ENCODE measurements around the gene ATL3. TPM values are rescaled to one million over a fixed set of nuclear protein-coding genes. Genes with fewer than 3 reads are reported as not detected.
"Not testable (repeated sequence)": the region's sequence is repeated elsewhere in the genome, so short reads cannot be mapped to it uniquely, and the experiment has no call there.

Gene ATL3
- polyA plus RNA-seq, 1 donor from 2014 or later: 4.0 TPM

DNA sequence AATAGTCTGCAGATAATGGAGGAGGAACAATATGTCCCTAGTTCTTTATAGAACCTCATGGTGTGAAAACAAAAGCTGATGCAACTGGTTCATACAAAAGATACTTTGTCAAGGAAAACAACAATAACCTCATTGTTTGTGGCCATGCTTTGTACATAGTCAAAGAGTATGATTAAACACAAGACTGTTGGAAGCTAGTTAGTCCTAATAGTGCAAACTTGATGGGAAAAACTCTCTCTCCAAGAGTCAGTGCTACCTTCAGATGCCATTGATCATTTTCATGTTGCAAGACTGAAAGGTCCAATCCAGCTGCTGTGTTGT is 87.9 kb downstream of the ATL3 start:
- TF ChIP-seq, protein P1, sequence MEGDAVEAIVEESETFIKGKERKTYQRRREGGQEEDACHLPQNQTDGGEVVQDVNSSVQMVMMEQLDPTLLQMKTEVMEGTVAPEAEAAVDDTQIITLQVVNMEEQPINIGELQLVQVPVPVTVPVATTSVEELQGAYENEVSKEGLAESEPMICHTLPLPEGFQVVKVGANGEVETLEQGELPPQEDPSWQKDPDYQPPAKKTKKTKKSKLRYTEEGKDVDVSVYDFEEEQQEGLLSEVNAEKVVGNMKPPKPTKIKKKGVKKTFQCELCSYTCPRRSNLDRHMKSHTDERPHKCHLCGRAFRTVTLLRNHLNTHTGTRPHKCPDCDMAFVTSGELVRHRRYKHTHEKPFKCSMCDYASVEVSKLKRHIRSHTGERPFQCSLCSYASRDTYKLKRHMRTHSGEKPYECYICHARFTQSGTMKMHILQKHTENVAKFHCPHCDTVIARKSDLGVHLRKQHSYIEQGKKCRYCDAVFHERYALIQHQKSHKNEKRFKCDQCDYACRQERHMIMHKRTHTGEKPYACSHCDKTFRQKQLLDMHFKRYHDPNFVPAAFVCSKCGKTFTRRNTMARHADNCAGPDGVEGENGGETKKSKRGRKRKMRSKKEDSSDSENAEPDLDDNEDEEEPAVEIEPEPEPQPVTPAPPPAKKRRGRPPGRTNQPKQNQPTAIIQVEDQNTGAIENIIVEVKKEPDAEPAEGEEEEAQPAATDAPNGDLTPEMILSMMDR (IDR thresholded peaks at IDR 0.05; ENCODE audit: poor library complexity, severe bottlenecking): no peak
- TF ChIP-seq SMC3 (conservative IDR thresholded peaks at IDR 0.05; ENCODE audit: poor library complexity) (no peak), RAD21 (conservative IDR thresholded peaks at IDR 0.05) (no peak)
- TF ChIP-seq, protein P2, sequence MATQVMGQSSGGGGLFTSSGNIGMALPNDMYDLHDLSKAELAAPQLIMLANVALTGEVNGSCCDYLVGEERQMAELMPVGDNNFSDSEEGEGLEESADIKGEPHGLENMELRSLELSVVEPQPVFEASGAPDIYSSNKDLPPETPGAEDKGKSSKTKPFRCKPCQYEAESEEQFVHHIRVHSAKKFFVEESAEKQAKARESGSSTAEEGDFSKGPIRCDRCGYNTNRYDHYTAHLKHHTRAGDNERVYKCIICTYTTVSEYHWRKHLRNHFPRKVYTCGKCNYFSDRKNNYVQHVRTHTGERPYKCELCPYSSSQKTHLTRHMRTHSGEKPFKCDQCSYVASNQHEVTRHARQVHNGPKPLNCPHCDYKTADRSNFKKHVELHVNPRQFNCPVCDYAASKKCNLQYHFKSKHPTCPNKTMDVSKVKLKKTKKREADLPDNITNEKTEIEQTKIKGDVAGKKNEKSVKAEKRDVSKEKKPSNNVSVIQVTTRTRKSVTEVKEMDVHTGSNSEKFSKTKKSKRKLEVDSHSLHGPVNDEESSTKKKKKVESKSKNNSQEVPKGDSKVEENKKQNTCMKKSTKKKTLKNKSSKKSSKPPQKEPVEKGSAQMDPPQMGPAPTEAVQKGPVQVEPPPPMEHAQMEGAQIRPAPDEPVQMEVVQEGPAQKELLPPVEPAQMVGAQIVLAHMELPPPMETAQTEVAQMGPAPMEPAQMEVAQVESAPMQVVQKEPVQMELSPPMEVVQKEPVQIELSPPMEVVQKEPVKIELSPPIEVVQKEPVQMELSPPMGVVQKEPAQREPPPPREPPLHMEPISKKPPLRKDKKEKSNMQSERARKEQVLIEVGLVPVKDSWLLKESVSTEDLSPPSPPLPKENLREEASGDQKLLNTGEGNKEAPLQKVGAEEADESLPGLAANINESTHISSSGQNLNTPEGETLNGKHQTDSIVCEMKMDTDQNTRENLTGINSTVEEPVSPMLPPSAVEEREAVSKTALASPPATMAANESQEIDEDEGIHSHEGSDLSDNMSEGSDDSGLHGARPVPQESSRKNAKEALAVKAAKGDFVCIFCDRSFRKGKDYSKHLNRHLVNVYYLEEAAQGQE (IDR thresholded peaks at IDR 0.05; ENCODE audit: borderline replicate concordance): no peak
- H3K9ac ChIP-seq (ENCODE audit: low read length): no peak overlapping the region

DNA sequence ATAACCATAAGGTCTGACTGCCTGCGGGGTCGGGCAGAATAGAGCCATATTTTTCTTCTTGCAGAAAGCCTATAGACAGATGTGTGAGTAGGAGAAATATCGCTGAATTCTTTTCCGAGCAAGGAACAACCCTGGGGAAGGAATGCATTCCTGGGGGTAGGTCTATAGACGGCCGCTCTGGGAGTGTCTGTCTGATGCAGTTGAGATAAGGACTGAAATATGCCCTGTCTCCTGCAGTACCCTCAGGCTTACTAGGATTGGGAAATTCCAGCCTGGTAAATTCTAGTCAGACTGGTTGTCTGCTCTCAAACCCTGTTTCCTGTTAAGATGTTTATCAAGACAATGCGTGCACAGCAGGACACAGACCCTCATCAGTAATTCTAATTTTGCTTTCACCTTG is 90.0 kb downstream of the ATL3 start:
- not testable (repeated sequence) for H3K4me3 ChIP-seq (ENCODE audit: low read length); H3K27ac ChIP-seq (ENCODE audit: low read length); H3K9me2 ChIP-seq (ENCODE audit: insufficient read depth, low read length); H4K20me1 ChIP-seq (ENCODE audit: insufficient read depth); H3K36me3 ChIP-seq (ENCODE audit: insufficient read depth, low read length); H3K27me3 ChIP-seq (ENCODE audit: insufficient read depth, low read depth, low read length); H3K9me3 ChIP-seq (ENCODE audit: low read length); H3F3A ChIP-seq (ENCODE audit: insufficient read depth, low read length, poor library complexity, severe bottlenecking); H3K4me2 ChIP-seq (ENCODE audit: low read length); H2AFZ ChIP-seq (ENCODE audit: low read depth, low read length); H3K9ac ChIP-seq (ENCODE audit: low read length); H3K79me2 ChIP-seq (replicated peaks; ENCODE audit: insufficient read depth, low read length)

More for the DNA sequence above, 87.9 kb downstream of the ATL3 start:
- no peaks in the 10 kb centered on the region for H3F3A ChIP-seq (ENCODE audit: insufficient read depth, low read length, poor library complexity, severe bottlenecking)
- no peaks in the 10 kb centered on the region for H3K9me2 ChIP-seq (ENCODE audit: insufficient read depth, low read length)
- no peak overlapping the region for H3K4me2 ChIP-seq (ENCODE audit: low read length)
- H3K9me3 ChIP-seq (ENCODE audit: low read length): no peaks in the 10 kb centered on the region
- H3K27me3 ChIP-seq (ENCODE audit: insufficient read depth, low read depth, low read length): no peaks in the 10 kb centered on the region
- no peak overlapping the region for H3K27ac ChIP-seq (ENCODE audit: low read length)
- H3K4me3 ChIP-seq (ENCODE audit: low read length): no peak overlapping the region
- no peaks in the 10 kb centered on the region for H4K20me1 ChIP-seq (ENCODE audit: insufficient read depth)
- H3K79me2 ChIP-seq (replicated peaks; ENCODE audit: insufficient read depth, low read length): no peaks in the 10 kb centered on the region
- H2AFZ ChIP-seq (ENCODE audit: low read depth, low read length): no peak overlapping the region
- no peaks in the 10 kb centered on the region for H3K36me3 ChIP-seq (ENCODE audit: insufficient read depth, low read length)

DNA sequence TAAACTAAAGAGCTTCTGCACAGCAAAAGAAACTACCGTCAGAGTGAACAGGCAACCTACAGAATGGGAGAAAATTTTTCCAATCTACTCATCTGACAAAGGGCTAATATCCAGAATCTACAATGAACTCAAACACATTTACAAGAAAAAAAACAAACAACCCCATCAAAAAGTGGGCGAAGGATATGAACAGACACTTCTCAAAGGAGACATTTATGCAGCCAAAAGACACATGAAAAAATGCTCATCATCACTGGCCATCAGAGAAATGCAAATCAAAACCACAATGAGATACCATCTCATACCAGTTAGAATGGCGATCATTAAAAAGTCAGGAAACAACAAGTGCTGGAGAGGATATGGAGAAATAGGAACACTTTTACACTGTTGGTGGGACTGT is 92.3 kb downstream of the ATL3 start:
- H3K27ac ChIP-seq (ENCODE audit: low read length); H2AFZ ChIP-seq (ENCODE audit: low read depth, low read length); H3K9ac ChIP-seq (ENCODE audit: low read length); H3K36me3 ChIP-seq (ENCODE audit: insufficient read depth, low read length); H4K20me1 ChIP-seq (ENCODE audit: insufficient read depth); H3K79me2 ChIP-seq (replicated peaks; ENCODE audit: insufficient read depth, low read length); H3K9me2 ChIP-seq (ENCODE audit: insufficient read depth, low read length); H3K4me2 ChIP-seq (ENCODE audit: low read length); H3K4me3 ChIP-seq (ENCODE audit: low read length); H3K27me3 ChIP-seq (ENCODE audit: insufficient read depth, low read depth, low read length); H3F3A ChIP-seq (ENCODE audit: insufficient read depth, low read length, poor library complexity, severe bottlenecking); H3K9me3 ChIP-seq (ENCODE audit: low read length): not testable (repeated sequence)

All from neural cell (in vitro differentiated cells).